GM12892 (cell line): ENCODE results near the gene TMCO4.

ENCODE experiments used
- POLR2A ChIP-seq: IDR thresholded peaks from 2 replicates; pipeline ENCODE4 v1.6.1; 2011; ENCODE audit warnings: low read depth, low read length, control low read depth
- POLR2AphosphoS5 ChIP-seq: IDR thresholded peaks from 2 replicates; pipeline ENCODE4 v1.6.1; 2011; ENCODE audit warnings: low read depth, low read length, control low read depth

DNA sequence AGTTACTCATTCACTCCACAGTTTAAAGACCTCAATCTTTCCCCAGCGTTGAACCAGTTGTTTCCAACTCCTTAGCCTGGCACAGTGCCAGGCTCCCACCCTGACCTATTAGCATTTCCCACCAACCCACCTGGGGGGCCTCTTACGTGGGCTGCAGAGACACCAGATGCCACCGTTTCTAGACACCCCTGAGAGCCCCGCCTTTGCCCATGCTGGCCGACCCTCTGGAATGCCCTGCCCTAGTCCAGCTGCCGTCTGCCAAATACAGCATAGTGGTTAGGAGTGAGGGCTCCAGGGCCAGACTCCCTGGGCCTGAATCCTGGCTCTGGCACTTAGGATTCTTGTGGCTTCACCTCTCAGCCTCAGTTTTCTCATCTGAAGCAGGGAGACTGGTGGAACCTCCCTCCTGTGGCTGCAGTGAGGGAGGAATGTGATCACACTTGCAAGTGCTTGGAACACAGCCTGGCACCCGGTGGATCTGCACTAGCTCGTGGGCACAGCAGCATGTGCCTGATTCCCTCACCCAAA, 65.2 kb downstream of the TMCO4 start:
- TF ChIP-seq POLR2A (no peak), POLR2AphosphoS5 (no peak)
